Activated naive CD4-positive, alpha-beta T cell treated with anti-CD3 and anti-CD28 coated beads, Interleukin-2, amount 50 U/mL, for 72 hours (primary cell): ENCODE measurements around the gene KRT9. TPM values are rescaled to one million over a fixed set of nuclear protein-coding genes. Genes with fewer than 3 reads are reported as not detected.
A peak's percentile ranks its signal among the peaks of the same experiment; 100 is the strongest.

ENCODE experiments used
- ATAC-seq, 2 donors: fragments of 150-1000 bp; cut with Tn5 transposase; 2 replicates each; pipeline ENCODE4 v1.10.0; 2021; ENCODE audit warnings: mild to moderate bottlenecking in 2 of 2, moderate library complexity in 2 of 2
- DNase-seq, 2 donors: peaks; one replicate each; pipeline ENCODE4 v3.0.0; 2021 to 2022; ENCODE audit warnings: low spot score in 2 of 2
- H3K27ac Mint-ChIP-seq, 2 donors: one replicate each; pipeline ENCODE4 v1.8.0; 2022; ENCODE audit warnings: mild to moderate bottlenecking in 2 of 2, mixed read lengths in 2 of 2
- H3K36me3 Mint-ChIP-seq, 2 donors: one replicate each; pipeline ENCODE4 v1.8.0; 2022; ENCODE audit warnings: mixed read lengths in 2 of 2
- H3K9me3 Mint-ChIP-seq, 2 donors: one replicate each; pipeline ENCODE4 v1.8.0; 2022; ENCODE audit warnings: mixed read lengths in 2 of 2
- total RNA-seq, 2 donors: library from RNA; stranded (reverse); gene quantifications; one replicate each; pipeline ENCODE4 v1.2.3, GENCODE V29; 2022

KRT9 gene
- total RNA-seq, 2 donors from 2014 or later: not detected

DNA sequence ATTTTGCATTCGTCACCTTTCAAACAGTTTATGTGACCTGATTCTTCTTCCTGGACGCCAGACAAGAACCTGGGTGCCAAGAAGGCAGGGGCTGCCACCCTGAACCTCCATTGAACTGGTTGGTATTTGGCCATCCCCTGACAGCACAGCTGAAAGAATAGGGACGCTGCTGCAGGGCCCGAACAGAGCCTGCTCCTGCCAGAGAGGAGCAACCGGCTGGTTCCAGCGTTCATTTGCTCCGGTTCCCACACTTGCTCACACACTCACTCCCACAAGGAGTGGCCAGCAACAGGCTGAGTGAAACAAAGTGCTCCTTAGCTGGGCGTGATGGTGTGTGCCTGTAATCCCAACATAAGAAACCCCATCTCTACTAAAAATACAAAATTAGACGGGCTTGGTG, 14.9 kb downstream of the KRT9 start:
- ATAC-seq (no peak), DNase-seq (no peak)
- no peaks in the 10 kb centered on the region for H3K9me3 Mint-ChIP-seq
- H3K36me3 Mint-ChIP-seq: no peaks in the 10 kb centered on the region
- no peak overlapping the region for H3K27ac Mint-ChIP-seq

- no peak for ATAC-seq
- DNase-seq: no peak
- H3K36me3 Mint-ChIP-seq: no peaks in the 10 kb centered on the region
- H3K27ac Mint-ChIP-seq: no peak overlapping the region
- H3K9me3 Mint-ChIP-seq: no peaks in the 10 kb centered on the region
These were observed 15.6 kb downstream of the KRT9 start for GRCh38 chr17:41556306-41556705.

DNA sequence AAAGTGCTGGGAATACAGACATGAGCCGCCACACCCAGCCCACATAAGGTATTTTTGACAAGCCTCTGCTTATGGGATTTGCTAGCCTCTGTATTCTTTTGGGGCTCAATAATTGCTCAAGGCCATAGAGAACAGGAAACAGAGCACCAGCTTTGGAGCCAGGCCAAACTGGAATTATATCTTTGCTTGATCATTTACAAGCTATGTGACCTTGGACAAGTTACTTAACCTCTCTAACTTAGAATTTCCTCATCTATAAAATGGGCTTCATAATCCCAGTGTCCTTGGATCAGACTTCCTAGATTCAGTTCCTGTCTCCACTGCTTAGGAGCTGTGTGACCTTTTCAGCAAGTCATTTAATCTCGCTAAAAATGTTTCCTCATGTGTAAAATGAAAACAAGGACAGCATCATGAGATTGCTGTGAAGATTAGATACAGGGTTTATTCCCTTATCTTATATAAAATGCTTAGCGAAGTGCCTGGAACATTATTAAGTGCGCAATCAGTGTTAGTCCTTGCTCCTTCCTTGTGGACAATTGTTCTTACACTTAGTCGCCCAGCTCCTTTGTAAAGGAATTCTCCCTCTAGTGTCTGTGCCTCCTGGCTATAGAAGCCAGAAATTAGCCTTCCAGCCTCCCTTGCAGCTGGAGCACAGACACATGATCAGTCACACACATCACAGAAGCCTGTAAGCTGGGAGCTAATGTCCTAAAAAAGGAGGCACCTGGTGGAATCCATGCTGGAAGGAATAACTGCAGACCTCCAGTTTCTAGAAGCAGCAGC, 16.6 kb downstream of the KRT9 start:
- Mint-ChIP-seq H3K36me3 (no peaks in the 10 kb centered on the region), H3K9me3 (no peaks in the 10 kb centered on the region), H3K27ac (no peak overlapping the region)
- DNase-seq (no peak), ATAC-seq (no peak)

DNA sequence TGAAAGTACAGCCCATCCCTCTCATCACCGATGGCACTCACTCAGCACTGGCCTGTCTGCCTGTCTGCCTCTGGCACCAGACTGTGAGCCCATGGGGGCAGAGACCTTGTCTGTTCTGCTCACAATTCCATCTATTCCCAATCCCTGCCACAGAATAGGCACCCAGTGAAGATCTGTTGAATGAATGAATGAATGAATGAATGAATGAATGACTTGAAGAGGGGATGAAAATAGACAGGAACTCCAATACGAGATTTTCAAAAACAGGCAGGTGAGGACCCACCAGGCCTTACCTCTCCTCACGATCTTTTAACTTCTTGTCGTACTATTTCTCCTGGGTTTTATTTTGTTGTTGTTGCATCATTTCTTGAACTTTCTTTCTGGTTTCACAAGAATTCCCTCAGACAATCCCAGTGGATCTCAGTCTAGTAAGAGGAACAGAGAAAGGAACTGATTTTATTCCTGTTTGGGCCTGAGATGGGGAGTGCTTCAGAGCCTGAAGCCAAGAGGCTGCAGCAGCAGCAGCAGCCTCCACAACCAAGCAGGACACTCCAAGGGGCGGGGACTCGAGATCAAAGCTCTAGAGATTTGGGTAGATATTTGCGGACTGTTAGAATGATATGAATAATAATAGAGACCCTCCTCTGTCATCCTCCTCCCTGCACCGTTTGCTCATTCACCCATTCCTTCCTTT, 17.7 kb downstream of the KRT9 start:
- Mint-ChIP-seq H3K27ac (no peak overlapping the region), H3K36me3 (no peaks in the 10 kb centered on the region), H3K9me3 (no peaks in the 10 kb centered on the region)
- DNase-seq (no peak), ATAC-seq (no peak)

- peak in 1 of 2 donors; percentile 19 for ATAC-seq
- DNase-seq: no peak
- H3K36me3 Mint-ChIP-seq: no peaks in the 10 kb centered on the region
These were observed 18.7 kb downstream of the KRT9 start for GRCh38 chr17:41553176-41553575.

GRCh38 chr17:41552455-41552854, 19.4 kb downstream of the KRT9 start:
- DNase-seq (no peak), ATAC-seq (no peak)
- Mint-ChIP-seq H3K9me3 (peaks cover 0 to 2% of the 10 kb centered on the region in 2 donors), H3K27ac (no peak overlapping the region), H3K36me3 (peaks cover 0 to 4% of the 10 kb centered on the region in 2 donors)

More at GRCh38 chr17:41553176-41553575, 18.7 kb downstream of the KRT9 start:
- no peaks in the 10 kb centered on the region for H3K9me3 Mint-ChIP-seq
- H3K27ac Mint-ChIP-seq: no peak overlapping the region

DNA sequence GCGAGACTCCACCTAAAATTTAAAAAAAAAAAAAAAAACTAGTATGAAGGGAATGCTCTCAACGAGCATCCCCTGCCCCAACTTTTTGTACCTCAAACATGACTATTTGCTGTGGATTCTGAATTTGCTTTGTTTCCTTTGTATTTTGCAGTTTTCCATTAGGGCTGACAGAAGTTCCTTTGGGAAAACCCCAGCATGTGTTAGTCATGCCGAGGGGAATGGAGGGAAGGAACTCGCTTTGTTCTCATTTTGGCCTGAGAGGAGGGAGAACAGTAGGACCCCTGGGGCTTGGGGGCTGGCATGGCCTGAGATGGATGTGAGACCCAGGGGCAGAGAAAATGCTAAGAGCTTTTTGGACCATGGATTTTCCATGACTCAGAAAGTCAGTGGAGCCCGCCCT, 20.5 kb downstream of the KRT9 start:
- ATAC-seq: no peak
- peaks cover 0 to 9% of the 10 kb centered on the region in 2 donors for H3K9me3 Mint-ChIP-seq
- no peak overlapping the region for H3K27ac Mint-ChIP-seq
- no peak for DNase-seq
- peaks cover 0 to 14% of the 10 kb centered on the region in 2 donors for H3K36me3 Mint-ChIP-seq

- Mint-ChIP-seq H3K36me3 (peaks cover 0 to 16% of the 10 kb centered on the region in 2 donors), H3K9me3 (peaks cover 0 to 9% of the 10 kb centered on the region in 2 donors), H3K27ac (no peak overlapping the region)
- DNase-seq (no peak), ATAC-seq (no peak)
These were observed 22.2 kb downstream of the KRT9 start for GRCh38 chr17:41549596-41550039.

- Mint-ChIP-seq H3K9me3 (peaks cover 0 to 9% of the 10 kb centered on the region in 2 donors), H3K27ac (no peak overlapping the region), H3K36me3 (peaks cover 0 to 16% of the 10 kb centered on the region in 2 donors)
- DNase-seq (peak; percentile 76 to 85), ATAC-seq (peak; percentile 72 to 82)
These were observed 22.8 kb downstream of the KRT9 start for GRCh38 chr17:41548844-41549595.

- peak; percentile 64 to 77 for DNase-seq
- peak; percentile 84 to 91 for ATAC-seq
- peaks cover 0 to 16% of the 10 kb centered on the region in 2 donors for H3K36me3 Mint-ChIP-seq
- H3K27ac Mint-ChIP-seq: peak overlapping the region in 1 of 2 donors; percentile 16
- H3K9me3 Mint-ChIP-seq: peaks cover 0 to 9% of the 10 kb centered on the region in 2 donors
These were observed 23.7 kb downstream of the KRT9 start for GRCh38 chr17:41547921-41548843.

- no peak for ATAC-seq
- Mint-ChIP-seq H3K9me3 (peaks cover 0 to 9% of the 10 kb centered on the region in 2 donors), H3K27ac (peak overlapping the region in 1 of 2 donors; percentile 16), H3K36me3 (peaks cover 0 to 16% of the 10 kb centered on the region in 2 donors)
- DNase-seq: no peak
These were observed 24.4 kb downstream of the KRT9 start for GRCh38 chr17:41547378-41547841.

DNA sequence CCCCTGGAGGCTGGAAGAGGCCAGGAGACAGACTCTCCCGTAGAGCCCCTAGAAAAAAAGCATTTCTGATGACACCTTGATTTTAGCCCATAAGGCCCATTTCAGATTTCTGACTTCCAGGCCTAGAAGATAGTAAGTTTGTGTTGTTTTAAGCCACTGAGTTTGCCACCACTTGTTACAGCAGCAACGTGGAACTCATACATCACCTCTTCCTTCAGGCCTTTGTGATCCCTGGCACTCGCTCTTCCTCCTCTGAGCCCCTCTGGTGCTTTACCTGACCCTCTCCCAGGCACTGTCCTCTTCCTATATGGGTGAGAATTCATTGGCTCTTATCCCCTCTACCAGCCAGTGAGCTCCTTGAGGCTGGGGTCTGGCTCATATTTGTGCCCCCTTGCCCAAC, 25.0 kb downstream of the KRT9 start:
- Mint-ChIP-seq H3K27ac (peak overlapping the region in 1 of 2 donors; percentile 16), H3K36me3 (peaks cover 0 to 16% of the 10 kb centered on the region in 2 donors), H3K9me3 (peaks cover 0 to 9% of the 10 kb centered on the region in 2 donors)
- ATAC-seq (no peak), DNase-seq (no peak)

- no peak for ATAC-seq
- Mint-ChIP-seq H3K27ac (no peak overlapping the region), H3K36me3 (peaks cover 0 to 16% of the 10 kb centered on the region in 2 donors), H3K9me3 (peaks cover 0 to 9% of the 10 kb centered on the region in 2 donors)
- no peak for DNase-seq
These were observed 25.9 kb downstream of the KRT9 start for GRCh38 chr17:41545829-41546410.

DNA sequence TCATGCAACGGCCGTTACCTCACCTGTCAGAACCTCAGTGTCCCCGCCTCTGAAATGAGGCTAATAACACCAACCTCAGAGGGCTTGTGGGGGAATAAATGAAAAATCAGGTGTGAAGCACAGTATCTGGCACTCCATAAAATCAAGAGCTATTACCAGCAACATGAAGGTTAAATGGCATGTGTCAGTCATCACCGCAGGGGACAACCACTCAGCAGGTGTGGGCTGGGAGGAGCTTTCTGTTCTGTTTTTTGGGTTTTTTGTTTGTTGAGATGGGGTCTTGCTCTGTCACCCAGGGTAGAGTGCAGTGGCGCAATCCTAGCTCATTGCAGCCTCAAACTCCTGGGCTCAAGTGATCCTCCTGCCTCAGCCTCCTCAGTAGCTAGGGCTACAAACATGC, 26.9 kb downstream of the KRT9 start:
- Mint-ChIP-seq H3K36me3 (peaks cover 0 to 16% of the 10 kb centered on the region in 2 donors), H3K27ac (no peak overlapping the region), H3K9me3 (peaks cover 0 to 9% of the 10 kb centered on the region in 2 donors)
- DNase-seq (no peak), ATAC-seq (no peak)

DNA sequence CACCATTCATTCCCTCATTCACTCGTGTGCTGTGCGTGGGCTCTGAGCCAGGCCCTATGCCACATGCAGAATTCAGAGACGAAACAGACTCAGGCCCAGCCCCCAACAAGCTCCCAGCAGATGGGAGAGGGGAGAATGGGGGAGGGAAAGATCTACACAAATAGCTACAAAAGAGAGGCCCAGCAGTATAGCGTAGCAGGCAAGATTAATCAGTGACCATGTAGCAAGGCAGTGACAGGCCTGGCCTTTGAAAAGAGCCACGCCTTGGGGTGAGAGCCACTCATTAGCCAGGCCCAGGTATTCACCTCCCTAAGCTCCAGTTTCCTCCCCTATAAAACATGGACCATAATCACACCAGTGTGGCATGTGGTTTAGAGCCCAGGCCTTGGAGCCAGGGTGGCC, 27.4 kb downstream of the KRT9 start:
- Mint-ChIP-seq H3K36me3 (peaks cover 0 to 16% of the 10 kb centered on the region in 2 donors), H3K27ac (no peak overlapping the region), H3K9me3 (peaks cover 0 to 9% of the 10 kb centered on the region in 2 donors)
- DNase-seq: no peak
- no peak for ATAC-seq
